HepG2 (cell line): ENCODE results near the gene FXR2. TPM values are rescaled to one million over a fixed set of nuclear protein-coding genes. Genes with fewer than 3 reads are reported as not detected.

Experiments used
- FOXK1 ChIP-seq: sonication (generic); formaldehyde crosslinking; IDR thresholded peaks from 2 replicates; pipeline ENCODE4 v1.4.0; 2020; ENCODE audit warnings: low read depth, missing genetic modification reagents, borderline replicate concordance
- JDP2 ChIP-seq: sonication (generic); formaldehyde crosslinking; IDR thresholded peaks from 2 replicates; pipeline ENCODE4 v1.8.1; 2022; ENCODE audit warnings: missing genetic modification reagents, borderline replicate concordance
- KMT2B ChIP-seq: IDR thresholded peaks from 2 replicates; pipeline ENCODE4 v1.6.1; 2016; ENCODE audit warnings: missing genetic modification reagents, missing compliant biosample characterization
- MEF2D ChIP-seq: sonication (generic); formaldehyde crosslinking; IDR thresholded peaks from 2 replicates; pipeline ENCODE4 v1.5.1; 2020; ENCODE audit warnings: mild to moderate bottlenecking, missing genetic modification reagents
- PHF20 ChIP-seq: sonication (generic); formaldehyde crosslinking; IDR thresholded peaks from 2 replicates; pipeline ENCODE4 v1.5.0; 2020; ENCODE audit warnings: mild to moderate bottlenecking, missing genetic modification reagents
- SIN3A ChIP-seq: IDR thresholded peaks from 2 replicates; pipeline ENCODE4 v1.6.1; 2011; ENCODE audit warnings: low read depth, mild to moderate bottlenecking, control low read depth, low read length, borderline replicate concordance
- SRF ChIP-seq: IDR thresholded peaks from 2 replicates; pipeline ENCODE4 v1.6.1; 2011; ENCODE audit warnings: mild to moderate bottlenecking, low read depth, low read length, moderate library complexity
- TARDBP ChIP-seq: sonication (generic); formaldehyde crosslinking; IDR thresholded peaks from 2 replicates; pipeline ENCODE4 v1.8.0; 2022; ENCODE audit warnings: mild to moderate bottlenecking, missing genetic modification reagents
- TBX2 ChIP-seq: sonication (generic); formaldehyde crosslinking; IDR thresholded peaks from 2 replicates; pipeline ENCODE4 v1.5.0; 2020; ENCODE audit warnings: missing genetic modification reagents, mild to moderate bottlenecking, borderline replicate concordance
- ZFY ChIP-seq: sonication (generic); formaldehyde crosslinking; IDR thresholded peaks from 2 replicates; pipeline ENCODE4 v1.4.0; 2020; ENCODE audit warnings: missing genetic modification reagents
- ZNF180 ChIP-seq: sonication (generic); formaldehyde crosslinking; IDR thresholded peaks from 2 replicates; pipeline ENCODE4 v1.4.0; 2020; ENCODE audit warnings: low read depth, missing genetic modification reagents, borderline replicate concordance
- ZNF615 ChIP-seq: sonication (generic); formaldehyde crosslinking; IDR thresholded peaks from 2 replicates; pipeline ENCODE4 v1.5.0; 2020; ENCODE audit warnings: mild to moderate bottlenecking, missing genetic modification reagents, borderline replicate concordance
- ZNF672 ChIP-seq: sonication (generic); formaldehyde crosslinking; IDR thresholded peaks from 2 replicates; pipeline ENCODE4 v1.8.1; 2022; ENCODE audit warnings: missing genetic modification reagents
- polyA plus RNA-seq, 8 experiments: library from polyadenylated mRNA; depleted of rRNA in 3 of 8; stranded (reverse) in 7 of 8; unstranded in 1 of 8; fragments of >200 nt; fragmentation: Illumina TruSeq in 4 of 8; extraction: Trizol in 4 of 8; gene quantifications; 2 replicates each; pipeline versions ENCODE4 v1.2.1 to v1.2.3, GENCODE V29; 2011 to 2016; ENCODE audit warnings: low read depth in 4 of 8, missing spikeins in 1 of 8, mixed read lengths in 1 of 8; ENCODE audit not compliant: insufficient read depth in 1 of 8
- total RNA-seq, 5 experiments: library from RNA; depleted of rRNA; stranded (reverse); fragments of >200 nt; fragmentation: Illumina TruSeq; extraction: Trizol; gene quantifications; 2 replicates each; pipeline ENCODE4 v1.2.3, GENCODE V29; 2016; ENCODE audit warnings: low read depth in 1 of 5
- TF ChIP-seq, protein P1 (sequence below): sonication (generic); formaldehyde crosslinking; IDR thresholded peaks from 2 replicates; pipeline ENCODE4 v1.4.0; 2020; ENCODE audit warnings: missing genetic modification reagents
- TF ChIP-seq, protein P2 (sequence below): sonication (generic); formaldehyde crosslinking; IDR thresholded peaks from 2 replicates; pipeline ENCODE4 v1.5.0; 2020; ENCODE audit warnings: missing genetic modification reagents
- TF ChIP-seq, protein P3 (sequence below): sonication (generic); formaldehyde crosslinking; IDR thresholded peaks from 2 replicates; pipeline ENCODE4 v1.5.0; 2020; ENCODE audit warnings: missing genetic modification reagents

The FXR2 gene
- total and polyA plus RNA-seq, 2 of the 13 experiments (the other 11 are each of a cell fraction or from before 2014, with no cell fraction given) = 20.9 to 24.4 TPM

DNA sequence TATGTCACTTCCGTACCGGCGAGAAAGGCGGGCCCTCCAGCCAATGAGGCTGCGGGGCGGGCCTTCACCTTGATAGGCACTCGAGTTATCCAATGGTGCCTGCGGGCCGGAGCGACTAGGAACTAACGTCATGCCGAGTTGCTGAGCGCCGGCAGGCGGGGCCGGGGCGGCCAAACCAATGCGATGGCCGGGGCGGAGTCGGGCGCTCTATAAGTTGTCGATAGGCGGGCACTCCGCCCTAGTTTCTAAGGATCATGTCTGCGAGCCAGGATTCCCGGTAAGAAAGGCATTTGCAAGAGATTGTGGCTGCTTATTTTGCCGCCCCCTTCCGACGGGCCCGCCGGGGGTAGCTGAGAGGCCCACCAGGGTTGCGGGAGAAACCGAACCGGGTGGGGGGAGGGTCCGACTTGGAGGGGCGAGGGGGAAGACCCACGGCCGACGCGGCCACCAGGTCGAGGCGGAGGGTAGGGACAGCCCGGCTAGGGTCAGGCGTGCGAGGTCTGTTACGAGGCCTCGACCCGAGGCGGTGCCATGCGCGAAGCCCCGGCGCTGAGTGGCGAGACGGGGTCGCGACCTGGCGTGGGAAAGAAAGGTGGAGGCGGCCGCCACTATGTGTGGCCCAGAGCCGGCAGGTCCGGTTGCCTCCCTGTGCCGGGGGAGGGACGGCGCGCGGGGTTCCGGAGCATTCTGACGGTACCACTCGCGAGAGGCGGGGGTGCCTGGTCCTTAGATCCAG, 41.9 kb downstream of the FXR2 start (continued):
- TF ChIP-seq, protein P1, sequence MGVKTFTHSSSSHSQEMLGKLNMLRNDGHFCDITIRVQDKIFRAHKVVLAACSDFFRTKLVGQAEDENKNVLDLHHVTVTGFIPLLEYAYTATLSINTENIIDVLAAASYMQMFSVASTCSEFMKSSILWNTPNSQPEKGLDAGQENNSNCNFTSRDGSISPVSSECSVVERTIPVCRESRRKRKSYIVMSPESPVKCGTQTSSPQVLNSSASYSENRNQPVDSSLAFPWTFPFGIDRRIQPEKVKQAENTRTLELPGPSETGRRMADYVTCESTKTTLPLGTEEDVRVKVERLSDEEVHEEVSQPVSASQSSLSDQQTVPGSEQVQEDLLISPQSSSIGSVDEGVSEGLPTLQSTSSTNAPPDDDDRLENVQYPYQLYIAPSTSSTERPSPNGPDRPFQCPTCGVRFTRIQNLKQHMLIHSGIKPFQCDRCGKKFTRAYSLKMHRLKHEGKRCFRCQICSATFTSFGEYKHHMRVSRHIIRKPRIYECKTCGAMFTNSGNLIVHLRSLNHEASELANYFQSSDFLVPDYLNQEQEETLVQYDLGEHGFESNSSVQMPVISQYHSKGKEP = no peak
- TF ChIP-seq TARDBP (CRISPR knock-in tag) (no peak), KMT2B (CRISPR knock-in tag) (no peak), ZNF672 (CRISPR knock-in tag) (peak; percentile 61; the same call in 1 of the 2 replicates), JDP2 (CRISPR knock-in tag) (0 out of 2 replicates have a peak, but pooled peaks have one; percentile 67), ZNF615 (peak; percentile 94; the same call in 1 of the 2 replicates), TBX2 (CRISPR knock-in tag) (peak; percentile 90), MEF2D (CRISPR knock-in tag) (no peak; the same call in 1 of the 2 replicates), SRF (peak; percentile 25; the same call in 1 of the 2 replicates), FOXK1 (CRISPR knock-in tag) (no peak; the same call in 1 of the 2 replicates), ZFY (CRISPR knock-in tag) (no peak; the same call in none of the 2 replicates), ZNF180 (CRISPR knock-in tag) (no peak), SIN3A (peak; percentile 90), PHF20 (no peak)
- TF ChIP-seq, protein P2, sequence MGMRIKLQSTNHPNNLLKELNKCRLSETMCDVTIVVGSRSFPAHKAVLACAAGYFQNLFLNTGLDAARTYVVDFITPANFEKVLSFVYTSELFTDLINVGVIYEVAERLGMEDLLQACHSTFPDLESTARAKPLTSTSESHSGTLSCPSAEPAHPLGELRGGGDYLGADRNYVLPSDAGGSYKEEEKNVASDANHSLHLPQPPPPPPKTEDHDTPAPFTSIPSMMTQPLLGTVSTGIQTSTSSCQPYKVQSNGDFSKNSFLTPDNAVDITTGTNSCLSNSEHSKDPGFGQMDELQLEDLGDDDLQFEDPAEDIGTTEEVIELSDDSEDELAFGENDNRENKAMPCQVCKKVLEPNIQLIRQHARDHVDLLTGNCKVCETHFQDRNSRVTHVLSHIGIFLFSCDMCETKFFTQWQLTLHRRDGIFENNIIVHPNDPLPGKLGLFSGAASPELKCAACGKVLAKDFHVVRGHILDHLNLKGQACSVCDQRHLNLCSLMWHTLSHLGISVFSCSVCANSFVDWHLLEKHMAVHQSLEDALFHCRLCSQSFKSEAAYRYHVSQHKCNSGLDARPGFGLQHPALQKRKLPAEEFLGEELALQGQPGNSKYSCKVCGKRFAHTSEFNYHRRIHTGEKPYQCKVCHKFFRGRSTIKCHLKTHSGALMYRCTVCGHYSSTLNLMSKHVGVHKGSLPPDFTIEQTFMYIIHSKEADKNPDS (CRISPR knock-in tag) = peak; percentile 23; the same call in 1 of the 2 replicates
- TF ChIP-seq, protein P3, sequence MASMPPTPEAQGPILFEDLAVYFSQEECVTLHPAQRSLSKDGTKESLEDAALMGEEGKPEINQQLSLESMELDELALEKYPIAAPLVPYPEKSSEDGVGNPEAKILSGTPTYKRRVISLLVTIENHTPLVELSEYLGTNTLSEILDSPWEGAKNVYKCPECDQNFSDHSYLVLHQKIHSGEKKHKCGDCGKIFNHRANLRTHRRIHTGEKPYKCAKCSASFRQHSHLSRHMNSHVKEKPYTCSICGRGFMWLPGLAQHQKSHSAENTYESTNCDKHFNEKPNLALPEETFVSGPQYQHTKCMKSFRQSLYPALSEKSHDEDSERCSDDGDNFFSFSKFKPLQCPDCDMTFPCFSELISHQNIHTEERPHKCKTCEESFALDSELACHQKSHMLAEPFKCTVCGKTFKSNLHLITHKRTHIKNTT (CRISPR knock-in tag) = no peak
